Upper lobe of left lung (tissue), 6 donors: Measurements from ENCODE around the gene ZCCHC7. TPM values are rescaled to one million over a fixed set of nuclear protein-coding genes. Genes with fewer than 3 reads are reported as not detected.

Experiments
- ATAC-seq, 2 donors: fragments of 200-7000 bp; cut with Tn5 transposase; one replicate each; pipeline ENCODE4 v1.9.1; 2022; ENCODE audit warnings: mild to moderate bottlenecking in 2 of 2, moderate library complexity in 2 of 2; ENCODE audit not compliant: low FRiP score in 2 of 2
- DNase-seq, 2 donors: peaks; one replicate each; pipeline ENCODE4 v3.0.0-alpha.2; 2019 to 2020
- H3K27ac ChIP-seq, 4 donors: fragments of 200-600 bp; sonication (generic); one replicate each; pipeline ENCODE4 v1.5.1; 2016 to 2019
- H3K27me3 ChIP-seq, 4 donors: fragments of 200-600 bp; sonication (generic); one replicate each; pipeline ENCODE4 v1.5.1; 2017 to 2019
- H3K36me3 ChIP-seq, 4 donors: fragments of 200-600 bp; sonication (generic); one replicate each; pipeline ENCODE4 v1.5.1; 2016 to 2019
- H3K4me1 ChIP-seq, 4 donors: fragments of 200-600 bp; sonication (generic); one replicate each; pipeline ENCODE4 v1.5.1; 2018 to 2019
- H3K4me3 ChIP-seq, 4 donors: fragments of 200-600 bp; sonication (generic); one replicate each; pipeline ENCODE4 v1.5.1; 2017 to 2019; ENCODE audit warnings: mild to moderate bottlenecking in 2 of 4, moderate library complexity in 1 of 4
- H3K9me3 ChIP-seq, 4 donors: fragments of 200-600 bp; sonication (generic); one replicate each; pipeline ENCODE4 v1.5.1; 2018 to 2019
- CTCF ChIP-seq, 6 experiments: fragments of 450-650 bp in 4 of 6; fragments of 200-600 bp in 2 of 6; sonication (generic) in 2 of 6; IDR thresholded peaks; one replicate each; pipeline ENCODE4 v1.5.1; 2016 to 2019; ENCODE audit warnings: antibody characterized with exemption in 6 of 6
- EP300 ChIP-seq, 4 donors: sonication (generic); formaldehyde crosslinking; IDR thresholded peaks; one replicate each; pipeline ENCODE4 v1.5.1; 2017; ENCODE audit warnings: antibody characterized with exemption in 4 of 4, control low read depth in 2 of 4
- POLR2A ChIP-seq, 4 donors: fragments of 450-650 bp; IDR thresholded peaks; one replicate each; pipeline ENCODE4 v1.5.1; 2016 to 2017; ENCODE audit warnings: antibody characterized with exemption in 4 of 4, mild to moderate bottlenecking in 2 of 4
- POLR2AphosphoS5 ChIP-seq, 2 donors: sonication (generic); formaldehyde crosslinking; IDR thresholded peaks; one replicate each; pipeline ENCODE4 v1.5.1; 2017; ENCODE audit warnings: antibody characterized with exemption in 2 of 2
- WGBS, 2 donors: methylation state at CpG; one replicate each; pipeline ENCODE4 v1.1.5; 2017 to 2018; 5-methylcytosine and 5-hydroxymethylcytosine counted together
- total RNA-seq, 6 donors: library from RNA; depleted of rRNA in 4 of 6; stranded (reverse); fragments of >200 nt in 4 of 6; gene quantifications; one replicate each; pipeline versions ENCODE4 v1.1.0 to v1.2.1, GENCODE V29; 2016 to 2021
- donor health status: DM: no; HTN: no; CAD: no; lungs with moderate emphysema.
- donor health status: DM: no; HTN: yes; CAD: no; lungs with severe emphysema.

ZCCHC7 gene
- total RNA-seq, 6 donors from 2014 or later: 11.1 to 44.0 (median 18.7) TPM

- Histone ChIP-seq H3K36me3 (no peaks in the 10 kb centered on the region), H3K4me1 (no peaks in the 10 kb centered on the region), H3K27me3 (no peaks in the 10 kb centered on the region), H3K9me3 (no peaks in the 10 kb centered on the region), H3K4me3 (no peak overlapping the region), H3K27ac (no peak overlapping the region)
- ATAC-seq (no peak), DNase-seq (no peak)
- TF ChIP-seq EP300 (IDR thresholded peaks at IDR 0.05) (no peak), POLR2AphosphoS5 (IDR thresholded peaks at IDR 0.05) (no peak), POLR2A (IDR thresholded peaks at IDR 0.05) (no peak), CTCF (IDR thresholded peaks at IDR 0.05) (no peak)
- WGBS, 2 donors: 58 to 61% methylated on average over 15 to 20 of the region's 20 CpGs
Measured at GRCh38 chr9:37371565-37372464, 251.4 kb downstream of the ZCCHC7 start.

GRCh38 chr9:37372839-37373238, 252.5 kb downstream of the ZCCHC7 start:
- Histone ChIP-seq H3K4me3 (no peak overlapping the region), H3K36me3 (no peaks in the 10 kb centered on the region), H3K4me1 (no peaks in the 10 kb centered on the region), H3K27me3 (no peaks in the 10 kb centered on the region), H3K9me3 (no peaks in the 10 kb centered on the region), H3K27ac (no peak overlapping the region)
- DNase-seq: no peak
- ATAC-seq: no peak
- TF ChIP-seq CTCF (IDR thresholded peaks at IDR 0.05) (no peak), POLR2A (IDR thresholded peaks at IDR 0.05) (no peak), POLR2AphosphoS5 (IDR thresholded peaks at IDR 0.05) (no peak), EP300 (IDR thresholded peaks at IDR 0.05) (no peak)
- 87 to 89% methylated on average over 3 of the region's 3 CpGs for WGBS, 2 donors

- DNase-seq (no peak), ATAC-seq (no peak)
- Histone ChIP-seq H3K9me3 (no peaks in the 10 kb centered on the region), H3K36me3 (no peaks in the 10 kb centered on the region), H3K27me3 (no peaks in the 10 kb centered on the region), H3K4me3 (no peak overlapping the region), H3K4me1 (no peaks in the 10 kb centered on the region), H3K27ac (no peak overlapping the region)
- no peak for TF ChIP-seq POLR2AphosphoS5 (IDR thresholded peaks at IDR 0.05)
- TF ChIP-seq EP300 (IDR thresholded peaks at IDR 0.05): no peak
- no peak for TF ChIP-seq POLR2A (IDR thresholded peaks at IDR 0.05)
- no peak for TF ChIP-seq CTCF (IDR thresholded peaks at IDR 0.05)
- WGBS, 2 donors: 95 to 96% methylated on average over 1 of the region's 1 CpG
Measured at GRCh38 chr9:37373621-37374020, 253.2 kb downstream of the ZCCHC7 start.

GRCh38 chr9:37374892-37375291, 254.5 kb downstream of the ZCCHC7 start:
- 83 to 96% methylated on average over 6 of the region's 6 CpGs for WGBS, 2 donors
- Histone ChIP-seq H3K4me1 (no peaks in the 10 kb centered on the region), H3K4me3 (no peak overlapping the region), H3K9me3 (no peaks in the 10 kb centered on the region), H3K27me3 (no peaks in the 10 kb centered on the region), H3K36me3 (no peaks in the 10 kb centered on the region), H3K27ac (no peak overlapping the region)
- DNase-seq (no peak), ATAC-seq (no peak)
- no peak for TF ChIP-seq EP300 (IDR thresholded peaks at IDR 0.05)
- TF ChIP-seq CTCF (IDR thresholded peaks at IDR 0.05): no peak
- TF ChIP-seq POLR2A (IDR thresholded peaks at IDR 0.05): no peak
